Gastrocnemius medialis (tissue), 4 donors: ENCODE measurements around the gene PKP2. TPM values are rescaled to one million over a fixed set of nuclear protein-coding genes. Genes with fewer than 3 reads are reported as not detected.
A peak's percentile ranks its signal among the peaks of the same experiment; 100 is the strongest.

Source experiments
- ATAC-seq, 2 donors: fragments of 150-250 bp; one replicate each; pipeline ENCODE4 v1.9.1; 2016
- DNase-seq, 2 donors: peaks; one replicate each; pipeline ENCODE4 v3.0.0-alpha.2; 2019
- H3K27ac ChIP-seq, 4 donors: fragments of 200-600 bp; sonication (generic); 1 replicate in 1 of 4; 2 replicates in 3 of 4; pipeline ENCODE4 v1.5.1; 2016 to 2018; ENCODE audit warnings: mild to moderate bottlenecking in 2 of 4, moderate library complexity in 1 of 4
- H3K27me3 ChIP-seq, 3 donors: fragments of 200-600 bp; sonication (generic) in 2 of 3; 1 replicate in 1 of 3; 2 replicates in 2 of 3; pipeline versions ENCODE4 v1.5.1 to v1.6.0; 2016 to 2019; ENCODE audit warnings: mild to moderate bottlenecking in 1 of 3, moderate library complexity in 1 of 3
- H3K36me3 ChIP-seq, 2 donors: fragments of 200-600 bp; sonication (generic) in 1 of 2; one replicate each; pipeline ENCODE4 v1.5.1; 2017 to 2018
- H3K4me1 ChIP-seq, 2 donors: fragments of 200-600 bp; sonication (generic) in 1 of 2; one replicate each; pipeline ENCODE4 v1.5.1; 2016 to 2017; ENCODE audit warnings: mild to moderate bottlenecking in 2 of 2
- H3K4me3 ChIP-seq, 4 donors: fragments of 200-600 bp; sonication (generic) in 3 of 4; 1 replicate in 1 of 4; 2 replicates in 3 of 4; pipeline ENCODE4 v1.5.1; 2016 to 2019; ENCODE audit warnings: mild to moderate bottlenecking in 2 of 4
- H3K9me3 ChIP-seq, 3 donors: fragments of 200-600 bp; sonication (generic) in 2 of 3; 1 replicate in 1 of 3; 2 replicates in 2 of 3; pipeline ENCODE4 v1.5.1; 2016 to 2019
- CTCF ChIP-seq, 5 experiments: fragments of 450-650 bp in 3 of 5; fragments of 200-600 bp in 2 of 5; sonication (generic) in 2 of 5; IDR thresholded peaks in 4 of 5; conservative IDR thresholded peaks in 1 of 5; 1 replicate in 4 of 5; 2 replicates in 1 of 5; pipeline ENCODE4 v1.5.1; 2016 to 2019; ENCODE audit warnings: antibody characterized with exemption in 5 of 5, mild to moderate bottlenecking in 3 of 5, moderate library complexity in 3 of 5
- POLR2A ChIP-seq, 2 donors: fragments of 450-650 bp; IDR thresholded peaks; one replicate each; pipeline ENCODE4 v1.6.1; 2017; ENCODE audit warnings: antibody characterized with exemption in 2 of 2, mild to moderate bottlenecking in 2 of 2, moderate library complexity in 2 of 2
- in situ Hi-C, 4 donors: fragments of 200-750 bp; cut with MboI; loops; one replicate each; pipeline versions ENCODE4 v1.15.0 to v1.8.0; 2017; ENCODE audit warnings: low sequenced_read_pairs in 4 of 4
- intact Hi-C: fragments of 100-400 bp; cut with DNase I; formaldehyde crosslinking; loops from one replicate; pipeline ENCODE4 v1.15.1; 2023; ENCODE audit warnings: low total_unique reads
- total RNA-seq, 4 donors: library from RNA; depleted of rRNA; stranded (reverse); fragments of >200 nt; gene quantifications; one replicate each; pipeline versions ENCODE4 v1.1.0 to v1.2.3, GENCODE V29; 2016

The PKP2 gene
- total RNA-seq, 4 donors from 2014 or later = 3.5 to 7.2 (median 4.1) TPM

- Histone ChIP-seq H3K27ac (no peak overlapping the region), H3K36me3 (no peaks in the 10 kb centered on the region), H3K4me1 (no peaks in the 10 kb centered on the region), H3K9me3 (no peaks in the 10 kb centered on the region), H3K4me3 (no peak overlapping the region), H3K27me3 (no peaks in the 10 kb centered on the region)
- TF ChIP-seq POLR2A (IDR thresholded peaks at IDR 0.05) (no peak), CTCF (IDR thresholded peaks at IDR 0.05 in 4 of 5, conservative IDR thresholded peaks at IDR 0.05 in 1 of 5) (no peak)
- in situ Hi-C loops = no loop called here
- DNase-seq = no peak
- intact Hi-C loops = no loop called here
- no peak for ATAC-seq
These were observed 53.0 kb downstream of the PKP2 start for GRCh38 chr12:32843528-32844095.

GRCh38 chr12:32841061-32841460, 55.5 kb downstream of the PKP2 start:
- no peak overlapping the region for H3K4me3 ChIP-seq
- H3K27ac ChIP-seq = no peak overlapping the region
- in situ Hi-C loops (no loop called here), intact Hi-C loops (no loop called here)
- TF ChIP-seq POLR2A (IDR thresholded peaks at IDR 0.05) (no peak), CTCF (IDR thresholded peaks at IDR 0.05 in 4 of 5, conservative IDR thresholded peaks at IDR 0.05 in 1 of 5) (no peak)
- H3K27me3 ChIP-seq = no peaks in the 10 kb centered on the region
- H3K9me3 ChIP-seq = no peaks in the 10 kb centered on the region
- DNase-seq (no peak), ATAC-seq (no peak)
- no peaks in the 10 kb centered on the region for H3K36me3 ChIP-seq
- H3K4me1 ChIP-seq = no peaks in the 10 kb centered on the region

- no peak for ATAC-seq
- in situ Hi-C loops = no loop called here
- no peaks in the 10 kb centered on the region for H3K4me1 ChIP-seq
- H3K27me3 ChIP-seq = no peaks in the 10 kb centered on the region
- no peak for DNase-seq
- no peak overlapping the region for H3K27ac ChIP-seq
- no peak overlapping the region for H3K4me3 ChIP-seq
- TF ChIP-seq CTCF (IDR thresholded peaks at IDR 0.05 in 4 of 5, conservative IDR thresholded peaks at IDR 0.05 in 1 of 5) (no peak), POLR2A (IDR thresholded peaks at IDR 0.05) (no peak)
- H3K36me3 ChIP-seq = no peaks in the 10 kb centered on the region
- intact Hi-C loops = no loop called here
- no peaks in the 10 kb centered on the region for H3K9me3 ChIP-seq
These were observed 56.7 kb downstream of the PKP2 start for GRCh38 chr12:32839828-32840227.

- no peak overlapping the region for H3K4me3 ChIP-seq
- TF ChIP-seq CTCF (IDR thresholded peaks at IDR 0.05 in 4 of 5, conservative IDR thresholded peaks at IDR 0.05 in 1 of 5) = no peak
- no peak for TF ChIP-seq POLR2A (IDR thresholded peaks at IDR 0.05)
- no peak for DNase-seq
- intact Hi-C loops = no loop called here
- no peak overlapping the region for H3K27ac ChIP-seq
- in situ Hi-C loops = no loop called here
- H3K9me3 ChIP-seq = no peaks in the 10 kb centered on the region
- ATAC-seq = no peak
- no peaks in the 10 kb centered on the region for H3K27me3 ChIP-seq
- H3K4me1 ChIP-seq = no peaks in the 10 kb centered on the region
- H3K36me3 ChIP-seq = no peaks in the 10 kb centered on the region
These were observed 58.6 kb downstream of the PKP2 start for GRCh38 chr12:32837974-32838373.

DNA sequence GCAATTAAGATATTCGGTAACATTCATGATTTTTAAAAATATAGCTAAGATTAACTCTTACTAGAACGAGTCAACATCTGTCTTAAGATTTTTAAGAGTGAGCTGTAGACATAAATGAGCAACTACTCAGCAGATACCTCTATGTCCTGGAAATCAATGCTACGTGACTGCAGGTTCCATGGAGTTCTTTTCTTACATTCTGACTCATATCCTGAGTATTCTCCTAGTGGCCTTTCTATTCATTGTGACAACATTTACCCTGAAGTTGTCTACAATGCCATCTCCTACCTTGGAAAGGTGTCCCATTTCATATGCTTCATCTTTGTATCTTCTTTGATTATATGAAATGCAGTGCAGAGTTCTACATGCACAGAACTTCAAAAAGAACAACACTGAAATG, 59.9 kb downstream of the PKP2 start:
- intact Hi-C loops = no loop called here
- H3K27ac ChIP-seq = no peak overlapping the region
- in situ Hi-C loops = no loop called here
- H3K27me3 ChIP-seq = no peaks in the 10 kb centered on the region
- ATAC-seq = peak in 1 of 2 donors; percentile 56
- H3K4me1 ChIP-seq = no peaks in the 10 kb centered on the region
- H3K9me3 ChIP-seq = no peaks in the 10 kb centered on the region
- H3K36me3 ChIP-seq = no peaks in the 10 kb centered on the region
- DNase-seq = no peak
- TF ChIP-seq POLR2A (IDR thresholded peaks at IDR 0.05) (no peak), CTCF (IDR thresholded peaks at IDR 0.05 in 4 of 5, conservative IDR thresholded peaks at IDR 0.05 in 1 of 5) (no peak)
- no peak overlapping the region for H3K4me3 ChIP-seq
